Daoy (cell line): Measurements from ENCODE around the gene NR3C2. TPM values are rescaled to one million over a fixed set of nuclear protein-coding genes. Genes with fewer than 3 reads are reported as not detected.

Source experiments
- DNase-seq: peaks from one replicate; pipeline ENCODE4 v3.0.0-alpha.2; 2015; ENCODE audit warnings: low read depth
- total RNA-seq: library from RNA; depleted of rRNA; stranded (reverse); fragments of >200 nt; shearing (Covaris generic); gene quantifications from 2 replicates; pipeline ENCODE4 v1.2.3, GENCODE V29; 2014

NR3C2 gene
- total RNA-seq, 1 experiment from 2014 or later = 0.34 TPM

GRCh38 chr4:148312956-148313490, 129.2 kb downstream of the NR3C2 start:
- no peak for DNase-seq

DNA sequence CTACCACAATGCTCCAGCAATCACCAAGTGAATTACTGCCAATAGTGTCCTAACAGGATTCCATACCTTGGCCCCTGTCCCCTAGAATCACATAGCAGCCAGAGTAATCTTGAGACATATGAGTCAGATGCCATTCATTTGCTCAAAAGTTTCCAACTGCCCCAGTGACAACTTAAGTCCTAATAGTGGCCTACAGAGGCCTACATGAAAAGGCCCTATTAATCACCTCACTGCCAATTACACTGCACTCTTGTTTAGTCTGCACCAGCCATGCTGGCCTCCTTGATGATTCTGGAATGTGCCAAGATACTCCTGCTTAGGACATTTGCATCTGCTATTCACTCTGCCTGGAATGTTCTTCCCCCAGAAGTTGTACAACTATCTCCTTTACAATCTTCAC, 130.7 kb downstream of the NR3C2 start:
- DNase-seq = no peak

DNA sequence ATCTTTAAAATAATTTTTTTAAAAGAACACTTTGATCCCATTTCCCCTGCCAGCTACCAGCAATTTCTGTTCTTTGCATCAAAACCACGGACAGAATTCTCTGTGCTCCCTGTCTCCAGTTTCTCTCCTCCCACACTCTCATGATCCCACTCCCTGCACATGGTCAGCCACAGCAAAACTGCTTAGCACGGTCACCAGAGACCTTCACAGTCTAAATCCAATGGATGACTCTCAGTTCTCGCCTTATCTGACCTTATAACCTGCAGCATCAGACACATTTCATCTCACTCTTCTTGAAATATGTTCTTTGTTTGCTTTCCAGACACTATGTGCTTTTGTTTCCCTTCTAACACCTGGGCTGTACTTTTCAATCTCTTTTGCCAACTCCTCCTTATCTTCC, 131.5 kb downstream of the NR3C2 start:
- no peak for DNase-seq

- DNase-seq = no peak
Observed at GRCh38 chr4:148305751-148306150, 136.5 kb downstream of the NR3C2 start.

GRCh38 chr4:148302416-148302815, 139.8 kb downstream of the NR3C2 start:
- DNase-seq = no peak

DNA sequence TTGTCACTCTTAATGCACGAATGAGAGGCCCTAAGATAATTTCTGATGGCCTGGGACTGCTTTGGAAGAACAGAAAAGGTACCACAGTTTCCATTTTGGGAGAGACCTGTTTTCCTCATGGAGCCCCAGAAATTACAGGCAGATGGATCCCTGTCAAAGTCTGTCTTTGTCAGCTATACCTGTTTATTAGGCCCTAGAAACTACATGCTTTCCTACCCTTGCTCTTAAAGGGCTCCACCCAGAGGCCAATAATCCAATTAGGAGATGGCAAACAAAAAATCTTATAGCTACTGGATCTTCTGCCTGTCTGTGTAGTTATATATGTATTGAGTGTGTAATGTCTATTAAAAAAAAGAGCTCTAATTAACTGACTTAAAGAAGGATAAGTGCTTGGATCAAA, 141.3 kb downstream of the NR3C2 start:
- no peak for DNase-seq

- DNase-seq = no peak
Observed at GRCh38 chr4:148299337-148299736, 142.9 kb downstream of the NR3C2 start.

- no peak for DNase-seq
Observed at GRCh38 chr4:148296498-148296897, 145.7 kb downstream of the NR3C2 start.

DNA sequence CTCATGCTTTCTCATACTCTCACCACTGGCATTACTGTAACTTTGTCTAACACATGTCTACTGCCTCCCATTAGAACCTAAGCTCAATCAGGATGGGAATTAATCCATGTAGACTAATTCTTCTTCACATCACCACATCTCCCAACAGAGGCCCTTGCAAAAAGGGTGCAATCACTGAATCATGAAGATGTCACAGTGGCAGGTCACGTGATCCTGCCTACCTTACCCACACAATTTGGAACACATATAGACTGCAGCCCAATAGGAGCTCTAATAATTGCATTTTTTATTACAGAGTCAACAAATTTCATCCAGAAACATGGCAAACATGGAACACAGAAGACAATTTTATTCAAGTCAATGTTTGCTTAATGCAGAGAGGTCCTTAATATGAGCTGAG, 146.6 kb downstream of the NR3C2 start:
- DNase-seq = no peak

DNA sequence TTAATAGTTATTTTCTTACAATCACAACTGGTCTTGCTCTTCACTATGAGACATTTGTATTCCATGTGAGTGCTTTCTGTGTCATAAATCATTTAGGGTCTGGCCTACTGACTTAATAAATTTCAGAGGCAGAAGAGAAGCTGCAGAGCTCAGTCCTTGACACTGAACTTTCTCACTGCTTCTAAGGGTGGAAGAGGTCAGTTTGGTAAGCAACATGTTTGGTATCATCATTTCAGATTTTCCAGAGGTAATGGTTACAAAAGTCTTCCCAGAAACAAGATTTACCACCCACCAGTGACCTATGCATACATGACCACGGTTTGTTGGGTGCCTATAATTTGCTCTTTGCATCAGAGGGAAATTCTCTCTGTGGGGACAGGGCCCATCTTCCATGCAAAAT, 148.6 kb downstream of the NR3C2 start:
- DNase-seq = no peak

DNA sequence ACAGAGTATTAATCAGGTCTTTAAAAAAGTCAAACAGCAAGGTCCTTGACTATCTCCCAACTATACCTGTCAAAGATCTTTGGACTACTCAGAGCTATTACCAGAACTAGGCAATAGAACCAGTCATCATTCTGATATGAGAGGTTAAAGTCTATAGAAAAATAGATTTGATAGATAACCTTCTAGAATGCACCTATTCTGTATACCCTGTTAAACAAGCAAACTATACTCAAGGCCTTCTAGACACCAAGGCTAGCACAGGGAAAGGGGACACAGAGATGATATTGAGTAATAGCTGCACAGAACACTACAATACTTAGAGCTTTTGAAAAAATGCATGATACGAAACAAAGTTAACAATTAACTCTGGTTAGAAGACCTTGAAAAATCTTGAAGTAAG, 149.5 kb downstream of the NR3C2 start:
- no peak for DNase-seq

DNA sequence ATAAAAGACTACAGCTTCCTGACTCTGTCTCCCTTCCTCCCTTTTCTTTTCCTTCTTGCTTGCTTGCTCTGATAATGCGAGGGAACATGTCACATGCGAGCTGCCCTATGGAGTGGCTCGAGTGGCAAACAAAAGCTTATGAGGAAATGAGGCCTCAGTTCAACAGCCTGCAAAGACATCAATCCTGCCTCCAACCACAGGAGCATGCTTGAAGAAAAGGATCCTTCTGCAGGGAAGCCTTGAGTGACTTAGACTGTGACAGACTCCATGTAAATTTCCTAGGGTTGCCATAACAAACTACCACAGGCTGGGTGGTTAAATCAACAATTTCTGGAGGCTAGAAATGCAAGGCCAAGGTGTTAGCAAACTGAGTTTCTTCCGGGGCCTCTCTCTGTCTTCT, 152.5 kb downstream of the NR3C2 start:
- DNase-seq = no peak

DNA sequence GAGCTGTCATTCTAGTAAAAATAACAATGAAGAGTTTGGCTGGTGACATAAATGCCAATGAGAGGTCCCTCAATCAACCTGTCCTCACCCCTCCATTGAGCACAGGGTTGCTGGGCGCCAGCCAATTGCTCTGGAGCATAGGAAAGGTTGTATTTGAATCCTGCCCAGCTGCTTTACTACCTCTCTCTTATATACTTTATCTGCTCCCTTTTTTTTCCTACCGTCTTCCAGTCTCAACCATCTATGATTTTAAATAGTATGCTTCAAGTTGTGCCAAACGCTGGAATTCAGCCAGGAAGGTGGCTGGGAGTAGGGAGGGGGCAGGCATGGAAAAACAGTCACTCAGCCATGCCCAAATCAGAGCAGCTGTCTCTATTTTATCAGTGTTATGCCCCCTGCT, 153.8 kb downstream of the NR3C2 start:
- no peak for DNase-seq

- no peak for DNase-seq
Observed at GRCh38 chr4:148287111-148287510, 155.1 kb downstream of the NR3C2 start.

- DNase-seq = no peak
Observed at GRCh38 chr4:148286012-148286411, 156.2 kb downstream of the NR3C2 start.

- DNase-seq = no peak
Observed at GRCh38 chr4:148283665-148284064, 158.5 kb downstream of the NR3C2 start.

GRCh38 chr4:148278310-148278709, 163.9 kb downstream of the NR3C2 start:
- DNase-seq = no peak

- no peak for DNase-seq
Observed at GRCh38 chr4:148275266-148275665, 166.9 kb downstream of the NR3C2 start.

GRCh38 chr4:148273501-148273986, 168.7 kb downstream of the NR3C2 start:
- no peak for DNase-seq

- DNase-seq = no peak
Observed at GRCh38 chr4:148271166-148271565, 171.0 kb downstream of the NR3C2 start.

GRCh38 chr4:148270630-148271029, 171.6 kb downstream of the NR3C2 start:
- no peak for DNase-seq

DNA sequence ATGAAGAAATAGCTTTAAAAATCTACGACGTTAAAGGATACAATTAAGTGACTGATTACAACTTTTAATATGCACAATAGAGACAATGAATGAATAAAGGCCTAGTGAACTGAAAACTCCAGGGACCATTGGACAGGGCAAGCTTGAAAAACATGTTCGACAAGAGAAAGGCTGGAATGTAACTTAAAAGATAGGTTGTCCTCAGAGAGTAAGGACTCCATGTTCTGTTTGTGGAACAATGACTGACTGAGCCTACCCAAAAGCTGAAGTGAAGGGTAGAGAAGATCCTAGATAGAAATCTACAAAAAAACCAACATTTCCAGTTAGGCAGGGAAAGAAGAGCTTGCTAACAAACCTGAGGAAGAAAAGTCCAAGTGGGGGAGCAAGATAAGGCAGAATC, 173.4 kb downstream of the NR3C2 start:
- no peak for DNase-seq

DNA sequence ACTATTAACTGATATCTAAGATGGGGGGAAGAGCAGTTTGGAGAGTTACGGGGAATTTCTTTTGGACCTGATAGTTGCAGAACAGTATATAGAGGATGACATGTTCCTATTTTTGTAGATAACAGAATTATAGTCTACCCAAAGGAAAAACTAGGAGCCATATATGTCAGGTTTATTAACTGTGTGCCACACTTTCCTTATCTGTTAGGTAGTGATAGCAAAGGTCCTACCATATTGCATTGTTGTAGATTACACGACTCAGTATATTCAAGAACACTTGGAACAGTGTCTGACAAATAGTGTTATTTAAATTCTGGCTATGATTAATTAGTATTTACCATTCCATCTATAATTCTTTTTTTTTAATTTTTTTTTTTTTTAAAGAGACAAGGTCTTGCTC, 175.3 kb downstream of the NR3C2 start:
- DNase-seq = no peak

DNA sequence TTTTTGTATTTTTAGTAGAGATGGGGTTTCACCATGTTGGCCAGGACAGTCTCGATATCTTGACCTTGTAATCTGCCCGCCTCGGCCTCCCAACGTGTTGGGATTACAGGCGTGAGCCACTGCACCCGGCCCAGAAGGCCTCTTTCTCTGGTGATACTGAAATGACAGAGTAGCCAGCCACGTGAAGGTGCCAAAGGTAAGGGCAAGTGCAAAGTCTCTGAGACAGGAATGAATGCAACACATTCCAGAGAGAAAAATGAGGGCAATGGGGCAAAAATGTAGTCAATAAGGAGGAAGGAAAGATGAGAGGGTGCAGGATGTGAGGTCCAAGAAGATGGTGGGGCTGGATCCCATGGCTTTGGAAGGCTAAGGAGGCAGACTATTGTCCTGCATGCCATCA, 176.0 kb downstream of the NR3C2 start:
- no peak for DNase-seq

DNA sequence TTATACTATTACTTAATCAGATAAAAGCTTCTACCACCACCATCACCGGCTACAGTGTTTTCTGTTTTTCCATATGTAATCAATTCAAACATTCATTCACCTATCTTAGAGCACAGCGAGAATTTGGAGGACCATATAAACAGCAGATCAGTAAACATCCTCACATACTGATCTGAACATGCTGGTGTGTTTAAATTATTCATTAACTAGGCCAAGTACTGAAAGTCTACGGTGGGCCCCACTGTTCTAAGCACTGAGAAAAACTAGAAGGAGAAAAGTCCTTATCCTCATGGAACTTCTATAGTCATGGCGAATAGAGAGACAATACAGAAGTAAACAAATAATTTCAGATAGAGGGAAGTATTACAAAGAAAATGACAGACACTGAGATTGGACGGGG, 176.6 kb downstream of the NR3C2 start:
- DNase-seq = no peak
